HepG2 (cell line): ENCODE data around the gene AMD1. TPM values are rescaled to one million over a fixed set of nuclear protein-coding genes. Genes with fewer than 3 reads are reported as not detected.

Experiments used
- ATRX ChIP-seq: sonication (generic); formaldehyde crosslinking; IDR thresholded peaks from 2 replicates; pipeline ENCODE4 v1.4.0; 2020; ENCODE audit warnings: missing genetic modification reagents, borderline replicate concordance
- DMTF1 ChIP-seq: sonication (generic); formaldehyde crosslinking; IDR thresholded peaks from 2 replicates; pipeline ENCODE4 v1.4.0; 2020; ENCODE audit warnings: mild to moderate bottlenecking, missing genetic modification reagents
- HNF4A ChIP-seq: sonication (generic); formaldehyde crosslinking; IDR thresholded peaks from 2 replicates; pipeline ENCODE4 v1.4.0; 2020; ENCODE audit warnings: missing genetic modification reagents
- HNRNPK ChIP-seq: fragments of 200-400 bp; formaldehyde crosslinking; IDR thresholded peaks from 2 replicates; pipeline ENCODE4 v1.6.1; 2018; ENCODE audit warnings: low read length, low read depth, moderate library complexity, mild to moderate bottlenecking; ENCODE audit not compliant: poor library complexity, severe bottlenecking
- MAFK ChIP-seq, 2 experiments: IDR thresholded peaks in 1 of 2; conservative IDR thresholded peaks in 1 of 2; 2 replicates each; pipeline ENCODE4 v1.6.1; 2011; ENCODE audit warnings: improper control_type of control experiment in 2 of 2, low read length in 2 of 2
- NR2F6 ChIP-seq, 2 experiments: IDR thresholded peaks; 2 replicates each; pipeline ENCODE4 v1.6.1; 2016; ENCODE audit warnings: antibody characterized with exemption in 1 of 2, mild to moderate bottlenecking in 1 of 2
- NRL ChIP-seq: sonication (generic); formaldehyde crosslinking; IDR thresholded peaks from 2 replicates; pipeline ENCODE4 v1.5.0; 2020; ENCODE audit warnings: missing genetic modification reagents, mild to moderate bottlenecking, moderate library complexity, borderline replicate concordance
- SIN3A ChIP-seq: IDR thresholded peaks from 2 replicates; pipeline ENCODE4 v1.6.1; 2011; ENCODE audit warnings: low read depth, mild to moderate bottlenecking, control low read depth, low read length, borderline replicate concordance
- TAF15 ChIP-seq: fragments of 200-400 bp; formaldehyde crosslinking; IDR thresholded peaks from one replicate; pipeline ENCODE4 v1.6.1; 2018; ENCODE audit warnings: mild to moderate bottlenecking, low read depth, low read length; ENCODE audit not compliant: poor library complexity, severe bottlenecking
- TEAD3 ChIP-seq: optimal IDR thresholded peaks from 2 replicates; pipeline ENCODE3; 2016; ENCODE audit warnings: borderline replicate concordance
- TOPORS ChIP-seq: sonication (generic); formaldehyde crosslinking; IDR thresholded peaks from 2 replicates; pipeline ENCODE4 v1.8.0; 2023; ENCODE audit warnings: mild to moderate bottlenecking, missing genetic modification reagents
- YEATS4 ChIP-seq: sonication (generic); formaldehyde crosslinking; IDR thresholded peaks from 2 replicates; pipeline ENCODE4 v1.4.0; 2020; ENCODE audit warnings: missing genetic modification reagents, borderline replicate concordance
- ZNF12 ChIP-seq: sonication (generic); formaldehyde crosslinking; IDR thresholded peaks from 2 replicates; pipeline ENCODE4 v1.5.0; 2020; ENCODE audit warnings: missing genetic modification reagents
- ZNF18 ChIP-seq: sonication (generic); formaldehyde crosslinking; IDR thresholded peaks from 2 replicates; pipeline ENCODE4 v1.8.0; 2022; ENCODE audit warnings: mild to moderate bottlenecking, missing genetic modification reagents; ENCODE audit not compliant: insufficient replicate concordance
- ZNF224 ChIP-seq: sonication (generic); formaldehyde crosslinking; IDR thresholded peaks from 2 replicates; pipeline ENCODE4 v1.5.0; 2020; ENCODE audit warnings: mild to moderate bottlenecking, missing genetic modification reagents
- ZNF343 ChIP-seq: sonication (generic); formaldehyde crosslinking; IDR thresholded peaks from 2 replicates; pipeline ENCODE4 v1.4.0; 2020; ENCODE audit warnings: mild to moderate bottlenecking, missing genetic modification reagents
- ZNF382 ChIP-seq: sonication (generic); formaldehyde crosslinking; IDR thresholded peaks from 2 replicates; pipeline ENCODE4 v1.5.0; 2020; ENCODE audit warnings: missing genetic modification reagents, mild to moderate bottlenecking, borderline replicate concordance
- ZNF788 ChIP-seq: sonication (generic); formaldehyde crosslinking; IDR thresholded peaks from 2 replicates; pipeline ENCODE4 v1.5.0; 2020; ENCODE audit warnings: mild to moderate bottlenecking, missing genetic modification reagents, borderline replicate concordance
- ZNF816 ChIP-seq: sonication (generic); formaldehyde crosslinking; IDR thresholded peaks from 2 replicates; pipeline ENCODE4 v1.8.0; 2022; ENCODE audit warnings: missing genetic modification reagents, mild to moderate bottlenecking, borderline replicate concordance
- polyA plus RNA-seq, 8 experiments: library from polyadenylated mRNA; depleted of rRNA in 3 of 8; stranded (reverse) in 7 of 8; unstranded in 1 of 8; fragments of >200 nt; fragmentation: Illumina TruSeq in 4 of 8; extraction: Trizol in 4 of 8; gene quantifications; 2 replicates each; pipeline versions ENCODE4 v1.2.1 to v1.2.3, GENCODE V29; 2011 to 2016; ENCODE audit warnings: low read depth in 4 of 8, missing spikeins in 1 of 8, mixed read lengths in 1 of 8; ENCODE audit not compliant: insufficient read depth in 1 of 8
- total RNA-seq, 5 experiments: library from RNA; depleted of rRNA; stranded (reverse); fragments of >200 nt; fragmentation: Illumina TruSeq; extraction: Trizol; gene quantifications; 2 replicates each; pipeline ENCODE4 v1.2.3, GENCODE V29; 2016; ENCODE audit warnings: low read depth in 1 of 5
- TF ChIP-seq, protein P1 (sequence below): sonication (generic); formaldehyde crosslinking; IDR thresholded peaks from 2 replicates; pipeline ENCODE4 v1.5.0; 2020; ENCODE audit warnings: mild to moderate bottlenecking, missing genetic modification reagents

AMD1 gene
- total and polyA plus RNA-seq, 2 of the 13 experiments (the other 11 are each of a cell fraction or from before 2014, with no cell fraction given), result 108 to 123 TPM

DNA sequence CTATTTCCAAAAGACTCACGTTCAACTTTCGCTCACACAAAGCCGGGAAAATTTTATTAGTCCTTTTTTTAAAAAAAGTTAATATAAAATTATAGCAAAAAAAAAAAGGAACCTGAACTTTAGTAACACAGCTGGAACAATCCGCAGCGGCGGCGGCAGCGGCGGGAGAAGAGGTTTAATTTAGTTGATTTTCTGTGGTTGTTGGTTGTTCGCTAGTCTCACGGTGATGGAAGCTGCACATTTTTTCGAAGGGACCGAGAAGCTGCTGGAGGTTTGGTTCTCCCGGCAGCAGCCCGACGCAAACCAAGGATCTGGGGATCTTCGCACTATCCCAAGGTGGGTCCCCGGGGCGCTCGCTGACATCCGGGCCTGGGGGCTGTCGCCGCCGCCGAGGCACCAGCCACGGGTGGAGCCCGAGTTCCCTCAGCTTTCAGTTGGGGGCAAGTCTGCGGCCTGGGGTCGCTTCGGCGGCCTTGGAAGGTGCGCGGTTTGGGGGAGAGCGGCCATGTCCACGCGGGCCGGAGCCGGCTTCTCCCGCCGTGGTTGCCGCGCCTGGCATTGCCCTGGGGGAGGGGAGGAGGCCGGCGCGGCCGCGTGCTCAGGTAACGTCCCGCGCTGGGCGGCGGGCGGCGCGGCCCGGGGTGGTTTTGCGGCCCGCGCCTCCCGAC lies 429 bp downstream of the AMD1 start (continued):
- TF ChIP-seq HNRNPK (no peak), SIN3A (no peak), TEAD3 (CRISPR knock-in tag) (no peak), ZNF224 (CRISPR knock-in tag) (no peak), TAF15 (peak; percentile 61), MAFK (conservative IDR thresholded peaks at IDR 0.05 in 1 of 2, IDR thresholded peaks at IDR 0.05 in 1 of 2; ENCODE audit: low read length in 2 of 2) (no peak), ZNF18 (CRISPR knock-in tag) (no peak), ATRX (CRISPR knock-in tag) (no peak), NR2F6 (IDR thresholded peaks at IDR 0.05) (no peak), NR2F6 (CRISPR knock-in tag; IDR thresholded peaks at IDR 0.05) (no peak), YEATS4 (CRISPR knock-in tag) (peak; percentile 1; the same call in 1 of the 2 replicates), HNF4A (no peak), ZNF343 (CRISPR knock-in tag) (no peak), ZNF788 (CRISPR knock-in tag) (no peak), ZNF382 (CRISPR knock-in tag) (no peak), DMTF1 (CRISPR knock-in tag) (no peak), ZNF12 (CRISPR knock-in tag) (no peak), TOPORS (CRISPR knock-in tag) (no peak), ZNF816 (CRISPR knock-in tag) (peak; percentile 33), NRL (CRISPR knock-in tag) (no peak)
- TF ChIP-seq, protein P1, sequence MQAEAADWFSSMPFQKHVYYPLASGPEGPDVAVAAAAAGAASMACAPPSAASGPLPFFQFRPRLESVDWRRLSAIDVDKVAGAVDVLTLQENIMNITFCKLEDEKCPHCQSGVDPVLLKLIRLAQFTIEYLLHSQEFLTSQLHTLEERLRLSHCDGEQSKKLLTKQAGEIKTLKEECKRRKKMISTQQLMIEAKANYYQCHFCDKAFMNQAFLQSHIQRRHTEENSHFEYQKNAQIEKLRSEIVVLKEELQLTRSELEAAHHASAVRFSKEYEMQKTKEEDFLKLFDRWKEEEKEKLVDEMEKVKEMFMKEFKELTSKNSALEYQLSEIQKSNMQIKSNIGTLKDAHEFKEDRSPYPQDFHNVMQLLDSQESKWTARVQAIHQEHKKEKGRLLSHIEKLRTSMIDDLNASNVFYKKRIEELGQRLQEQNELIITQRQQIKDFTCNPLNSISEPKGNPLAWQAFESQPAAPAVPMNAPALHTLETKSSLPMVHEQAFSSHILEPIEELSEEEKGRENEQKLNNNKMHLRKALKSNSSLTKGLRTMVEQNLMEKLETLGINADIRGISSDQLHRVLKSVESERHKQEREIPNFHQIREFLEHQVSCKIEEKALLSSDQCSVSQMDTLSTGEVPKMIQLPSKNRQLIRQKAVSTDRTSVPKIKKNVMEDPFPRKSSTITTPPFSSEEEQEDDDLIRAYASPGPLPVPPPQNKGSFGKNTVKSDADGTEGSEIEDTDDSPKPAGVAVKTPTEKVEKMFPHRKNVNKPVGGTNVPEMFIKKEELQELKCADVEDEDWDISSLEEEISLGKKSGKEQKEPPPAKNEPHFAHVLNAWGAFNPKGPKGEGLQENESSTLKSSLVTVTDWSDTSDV (CRISPR knock-in tag), result no peak
